ENCODE data around the gene TGM4.

The TGM4 gene

GRCh38 chr3:44958386-44958785 is 84.0 kb downstream of the TGM4 start:
- DNase-seq: no peak

GRCh38 chr3:44960387-44961026 is 86.1 kb downstream of the TGM4 start:
- no peak for DNase-seq

GRCh38 chr3:44961888-44962287 is 87.5 kb downstream of the TGM4 start:
- no peak for DNase-seq

GRCh38 chr3:44962621-44963393 is 88.4 kb downstream of the TGM4 start:
- DNase-seq: no peak

- no peak for DNase-seq
Measured at GRCh38 chr3:44963571-44964325, 89.3 kb downstream of the TGM4 start.
